K562 (cell line): Measurements from ENCODE around the gene JPH4. TPM values are rescaled to one million over a fixed set of nuclear protein-coding genes. Genes with fewer than 3 reads are reported as not detected.

Experiments
- RHOXF2B ChIP-seq: fragments of 250-450 bp; sonication (Bioruptor Pico); conservative IDR thresholded peaks from 2 replicates; pipeline ENCODE4 v1.5.1; 2021
- polyA plus RNA-seq, 8 experiments: library from polyadenylated mRNA; depleted of rRNA in 4 of 8; stranded (reverse) in 5 of 8; unstranded in 3 of 8; fragments of >200 nt; fragmentation: Nextera tagmentation in 2 of 8; fragmentation: Illumina TruSeq in 1 of 8; extraction: Ambion mirVana in 2 of 8; extraction: Trizol in 1 of 8; gene quantifications; 2 replicates each; pipeline versions ENCODE4 v1.2.1 to v1.2.3, GENCODE V29; 2011 to 2014; ENCODE audit warnings: inconsistent platforms in 1 of 8, missing spikeins in 1 of 8
- total RNA-seq, 7 experiments: library from RNA; depleted of rRNA in 6 of 7; stranded (reverse); fragments of >200 nt in 6 of 7; fragmentation: Illumina TruSeq in 2 of 7; extraction: Trizol in 2 of 7; gene quantifications; 2 replicates each; pipeline versions ENCODE4 v1.2.1 to v1.2.3, GENCODE V29; 2011 to 2021; ENCODE audit warnings: low replicate concordance in 1 of 7
- TF ChIP-seq, protein P1 (sequence below): fragments of 450-650 bp; IDR thresholded peaks from 2 replicates; pipeline ENCODE4 v1.6.1; 2016; ENCODE audit warnings: low read depth
- TF ChIP-seq, protein P2 (sequence below): IDR thresholded peaks from 2 replicates; pipeline ENCODE4 v1.6.1; 2012; ENCODE audit warnings: low read depth, low read length, improper control_type of control experiment, borderline replicate concordance
- TF ChIP-seq, protein P3 (sequence below): fragments of 250-450 bp; sonication (Bioruptor Pico); IDR thresholded peaks from 2 replicates; pipeline ENCODE4 v1.4.0; 2020; ENCODE audit warnings: mild to moderate bottlenecking

The JPH4 gene
- total and polyA plus RNA-seq, 9 of the 15 experiments (the other 6 are each of a cell fraction or from before 2014, with no cell fraction given): 0.04 to 0.13 (median 0.06) TPM; not detected in 5

DNA sequence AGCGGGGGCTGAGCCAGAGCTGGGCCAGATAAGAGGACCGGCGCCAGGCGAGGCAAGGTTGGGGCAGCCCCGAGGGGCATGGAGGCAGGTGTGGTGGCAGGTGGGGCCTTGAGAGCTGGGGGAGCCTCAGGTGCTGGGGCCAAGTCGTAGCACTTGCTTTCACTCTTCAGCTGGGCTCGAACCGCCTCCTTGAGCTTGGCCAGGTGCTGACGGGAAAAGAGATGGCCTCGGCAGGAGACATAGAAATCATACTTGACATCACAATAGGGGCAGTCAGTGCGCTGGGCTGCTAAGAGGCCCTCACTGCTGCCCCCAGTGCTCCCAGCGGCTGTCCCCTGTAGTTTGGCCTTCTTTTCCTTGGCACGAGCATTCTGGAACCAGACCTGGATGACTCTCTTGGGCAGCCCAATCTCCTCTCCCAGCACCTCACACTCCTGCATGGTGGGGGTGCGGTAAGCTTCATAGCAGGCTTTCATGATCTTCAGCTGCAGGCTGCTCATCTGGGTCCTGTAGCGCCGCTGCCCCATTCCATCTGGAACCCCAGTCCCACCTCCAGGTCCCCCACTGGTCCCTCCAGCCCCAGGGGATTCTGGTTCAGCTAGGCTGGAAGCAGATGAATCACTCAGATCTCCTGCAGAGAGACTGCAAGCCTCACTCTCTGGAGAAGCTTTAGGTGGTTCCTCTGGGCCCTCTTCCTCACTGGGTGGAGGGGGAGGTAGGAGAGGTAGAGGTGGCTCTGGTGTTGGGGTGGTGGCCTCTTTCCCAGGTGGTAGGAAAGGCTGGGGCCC lies 55.2 kb downstream of the JPH4 start (continued):
- TF ChIP-seq, protein P1, sequence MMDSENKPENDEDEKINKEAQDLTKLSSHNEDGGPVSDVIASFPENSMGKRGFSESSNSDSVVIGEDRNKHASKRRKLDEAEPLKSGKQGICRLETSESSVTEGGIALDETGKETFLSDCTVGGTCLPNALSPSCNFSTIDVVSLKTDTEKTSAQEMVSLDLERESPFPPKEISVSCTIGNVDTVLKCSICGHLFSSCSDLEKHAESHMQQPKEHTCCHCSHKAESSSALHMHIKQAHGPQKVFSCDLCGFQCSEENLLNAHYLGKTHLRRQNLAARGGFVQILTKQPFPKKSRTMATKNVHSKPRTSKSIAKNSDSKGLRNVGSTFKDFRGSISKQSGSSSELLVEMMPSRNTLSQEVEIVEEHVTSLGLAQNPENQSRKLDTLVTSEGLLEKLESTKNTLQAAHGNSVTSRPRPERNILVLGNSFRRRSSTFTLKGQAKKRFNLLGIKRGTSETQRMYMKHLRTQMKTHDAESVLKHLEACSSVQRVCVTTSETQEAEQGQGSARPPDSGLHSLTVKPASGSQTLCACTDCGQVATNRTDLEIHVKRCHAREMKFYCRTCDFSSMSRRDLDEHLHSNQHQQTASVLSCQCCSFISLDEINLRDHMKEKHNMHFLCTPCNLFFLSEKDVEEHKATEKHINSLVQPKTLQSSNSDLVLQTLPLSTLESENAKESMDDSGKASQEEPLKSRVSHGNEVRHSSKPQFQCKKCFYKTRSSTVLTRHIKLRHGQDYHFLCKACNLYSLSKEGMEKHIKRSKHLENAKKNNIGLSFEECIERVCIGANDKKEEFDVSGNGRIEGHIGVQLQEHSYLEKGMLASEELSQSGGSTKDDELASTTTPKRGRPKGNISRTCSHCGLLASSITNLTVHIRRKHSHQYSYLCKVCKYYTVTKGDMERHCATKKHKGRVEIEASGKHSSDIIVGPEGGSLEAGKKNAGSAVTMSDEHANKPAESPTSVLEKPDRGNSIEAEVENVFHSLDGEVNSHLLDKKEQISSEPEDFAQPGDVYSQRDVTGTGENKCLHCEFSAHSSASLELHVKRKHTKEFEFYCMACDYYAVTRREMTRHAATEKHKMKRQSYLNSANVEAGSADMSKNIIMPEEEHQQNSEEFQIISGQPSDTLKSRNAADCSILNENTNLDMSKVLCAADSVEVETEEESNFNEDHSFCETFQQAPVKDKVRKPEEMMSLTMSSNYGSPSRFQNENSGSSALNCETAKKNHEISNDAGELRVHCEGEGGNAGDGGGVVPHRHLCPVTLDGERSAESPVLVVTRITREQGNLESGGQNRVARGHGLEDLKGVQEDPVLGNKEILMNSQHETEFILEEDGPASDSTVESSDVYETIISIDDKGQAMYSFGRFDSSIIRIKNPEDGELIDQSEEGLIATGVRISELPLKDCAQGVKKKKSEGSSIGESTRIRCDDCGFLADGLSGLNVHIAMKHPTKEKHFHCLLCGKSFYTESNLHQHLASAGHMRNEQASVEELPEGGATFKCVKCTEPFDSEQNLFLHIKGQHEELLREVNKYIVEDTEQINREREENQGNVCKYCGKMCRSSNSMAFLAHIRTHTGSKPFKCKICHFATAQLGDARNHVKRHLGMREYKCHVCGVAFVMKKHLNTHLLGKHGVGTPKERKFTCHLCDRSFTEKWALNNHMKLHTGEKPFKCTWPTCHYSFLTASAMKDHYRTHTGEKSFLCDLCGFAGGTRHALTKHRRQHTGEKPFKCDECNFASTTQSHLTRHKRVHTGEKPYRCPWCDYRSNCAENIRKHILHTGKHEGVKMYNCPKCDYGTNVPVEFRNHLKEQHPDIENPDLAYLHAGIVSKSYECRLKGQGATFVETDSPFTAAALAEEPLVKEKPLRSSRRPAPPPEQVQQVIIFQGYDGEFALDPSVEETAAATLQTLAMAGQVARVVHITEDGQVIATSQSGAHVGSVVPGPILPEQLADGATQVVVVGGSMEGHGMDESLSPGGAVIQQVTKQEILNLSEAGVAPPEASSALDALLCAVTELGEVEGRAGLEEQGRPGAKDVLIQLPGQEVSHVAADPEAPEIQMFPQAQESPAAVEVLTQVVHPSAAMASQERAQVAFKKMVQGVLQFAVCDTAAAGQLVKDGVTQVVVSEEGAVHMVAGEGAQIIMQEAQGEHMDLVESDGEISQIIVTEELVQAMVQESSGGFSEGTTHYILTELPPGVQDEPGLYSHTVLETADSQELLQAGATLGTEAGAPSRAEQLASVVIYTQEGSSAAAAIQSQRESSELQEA: no peak
- TF ChIP-seq, protein P2, sequence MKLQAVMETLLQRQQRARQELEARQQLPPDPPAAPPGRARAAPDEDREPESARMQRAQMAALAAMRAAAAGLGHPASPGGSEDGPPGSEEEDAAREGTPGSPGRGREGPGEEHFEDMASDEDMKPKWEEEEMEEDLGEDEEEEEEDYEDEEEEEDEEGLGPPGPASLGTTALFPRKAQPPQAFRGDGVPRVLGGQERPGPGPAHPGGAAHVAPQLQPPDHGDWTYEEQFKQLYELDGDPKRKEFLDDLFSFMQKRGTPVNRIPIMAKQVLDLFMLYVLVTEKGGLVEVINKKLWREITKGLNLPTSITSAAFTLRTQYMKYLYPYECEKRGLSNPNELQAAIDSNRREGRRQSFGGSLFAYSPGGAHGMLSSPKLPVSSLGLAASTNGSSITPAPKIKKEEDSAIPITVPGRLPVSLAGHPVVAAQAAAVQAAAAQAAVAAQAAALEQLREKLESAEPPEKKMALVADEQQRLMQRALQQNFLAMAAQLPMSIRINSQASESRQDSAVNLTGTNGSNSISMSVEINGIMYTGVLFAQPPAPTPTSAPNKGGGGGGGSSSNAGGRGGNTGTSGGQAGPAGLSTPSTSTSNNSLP: no peak
- no peak for TF ChIP-seq RHOXF2B (CRISPR knock-in tag)
- TF ChIP-seq, protein P3, sequence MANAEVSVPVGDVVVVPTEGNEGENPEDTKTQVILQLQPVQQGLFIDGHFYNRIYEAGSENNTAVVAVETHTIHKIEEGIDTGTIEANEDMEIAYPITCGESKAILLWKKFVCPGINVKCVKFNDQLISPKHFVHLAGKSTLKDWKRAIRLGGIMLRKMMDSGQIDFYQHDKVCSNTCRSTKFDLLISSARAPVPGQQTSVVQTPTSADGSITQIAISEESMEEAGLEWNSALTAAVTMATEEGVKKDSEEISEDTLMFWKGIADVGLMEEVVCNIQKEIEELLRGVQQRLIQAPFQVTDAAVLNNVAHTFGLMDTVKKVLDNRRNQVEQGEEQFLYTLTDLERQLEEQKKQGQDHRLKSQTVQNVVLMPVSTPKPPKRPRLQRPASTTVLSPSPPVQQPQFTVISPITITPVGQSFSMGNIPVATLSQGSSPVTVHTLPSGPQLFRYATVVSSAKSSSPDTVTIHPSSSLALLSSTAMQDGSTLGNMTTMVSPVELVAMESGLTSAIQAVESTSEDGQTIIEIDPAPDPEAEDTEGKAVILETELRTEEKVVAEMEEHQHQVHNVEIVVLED (CRISPR knock-in tag): no peak
- TF ChIP-seq, all 486 proteins: peak for 0
